ENCODE results near the gene CHID1.

CHID1 gene

GRCh38 chr11:862081-862661 lies 48.4 kb downstream of the CHID1 start:
- DNase-seq: no peak

- no peak for DNase-seq
Measured at GRCh38 chr11:861105-861479, 49.5 kb downstream of the CHID1 start.

- DNase-seq: no peak
Measured at GRCh38 chr11:860234-861104, 50.1 kb downstream of the CHID1 start.

GRCh38 chr11:859394-860131 lies 51.0 kb downstream of the CHID1 start:
- DNase-seq: no peak

- no peak for DNase-seq
Measured at GRCh38 chr11:858762-859339, 51.8 kb downstream of the CHID1 start.

GRCh38 chr11:858053-858761 lies 52.4 kb downstream of the CHID1 start:
- DNase-seq: no peak

- no peak for DNase-seq
Measured at GRCh38 chr11:856397-856796, 54.2 kb downstream of the CHID1 start.

GRCh38 chr11:855796-856195 lies 54.8 kb downstream of the CHID1 start:
- DNase-seq: no peak

GRCh38 chr11:855330-855674 lies 55.3 kb downstream of the CHID1 start:
- DNase-seq: no peak

- DNase-seq: no peak
Measured at GRCh38 chr11:854601-855329, 55.8 kb downstream of the CHID1 start.

GRCh38 chr11:853682-854448 lies 56.7 kb downstream of the CHID1 start:
- DNase-seq: no peak

- DNase-seq: no peak
Measured at GRCh38 chr11:852762-853161, 57.8 kb downstream of the CHID1 start.

- no peak for DNase-seq
Measured at GRCh38 chr11:850775-851763, 59.5 kb downstream of the CHID1 start.

GRCh38 chr11:849951-850774 lies 60.4 kb downstream of the CHID1 start:
- DNase-seq: no peak

- no peak for DNase-seq
Measured at GRCh38 chr11:849104-849824, 61.3 kb downstream of the CHID1 start.

- DNase-seq: peak; percentile 69
Measured at GRCh38 chr11:848380-848931, 62.2 kb downstream of the CHID1 start.

- DNase-seq: no peak
Measured at GRCh38 chr11:847876-848275, 62.7 kb downstream of the CHID1 start.

GRCh38 chr11:846496-847098 lies 64.0 kb downstream of the CHID1 start:
- DNase-seq: no peak

Data from activated CD4-positive, CD25-positive, alpha-beta regulatory T cell treated with anti-CD3 and anti-CD28 coated beads, Interleukin-2, amount 50 U/mL, for 72 hours (primary cell).